Measurements from ENCODE around the gene PTPN4.

- TF ChIP-seq CTCF (IDR thresholded peaks at IDR 0.05) (no peak), POLR2A (IDR thresholded peaks at IDR 0.05) (no peak)
Observed at GRCh38 chr2:119724656-119725485, 34.9 kb upstream of the PTPN4 start.
